Measurements from ENCODE around the gene ABCC6. TPM values are rescaled to one million over a fixed set of nuclear protein-coding genes. Genes with fewer than 3 reads are reported as not detected.

ABCC6 gene
- total and polyA plus RNA-seq, 2 donors (not counting 1 experiment from before 2014, with no cell fraction given) = 0.27 TPM; not detected in 1

- DNase-seq = no peak
- H3K4me2 ChIP-seq (replicated peaks; ENCODE audit: low read depth, low read length, poor library complexity, severe bottlenecking) = no peak overlapping the region
- intact Hi-C loops (cut with micrococcal nuclease) = no loop called here
- Mint-ChIP-seq H3K27me3 (no peaks in the 10 kb centered on the region), H3K27ac (no peak overlapping the region), H3K4me1 (peaks cover 3% of the 10 kb centered on the region), H3K4me3 (no peak overlapping the region), H3K9me3 (ENCODE audit: insufficient read depth) (no peaks in the 10 kb centered on the region)
- H3K4me3 ChIP-seq (ENCODE audit: control extremely low read depth in 1 of 5, extremely low read depth in 1 of 5, insufficient read depth in 1 of 5, low read depth in 2 of 5, low read length in 4 of 5) = no peak overlapping the region
- H3K9ac ChIP-seq (ENCODE audit: low read length) = no peak overlapping the region
- peaks cover 0 to 3% of the 10 kb centered on the region in 2 donors for H3K4me1 ChIP-seq (ENCODE audit: control insufficient read depth in 2 of 2, insufficient read depth in 2 of 2, low read length in 2 of 2)
- no peaks in the 10 kb centered on the region for H3K79me2 ChIP-seq (ENCODE audit: control insufficient read depth, insufficient read depth, low read length)
- H3K36me3 ChIP-seq (replicated peaks in 1 of 2; ENCODE audit: control extremely low read depth in 1 of 2, control insufficient read depth in 1 of 2, extremely low read depth in 1 of 2, insufficient read depth in 2 of 2, low read length in 1 of 2) = peaks cover 0 to 56% of the 10 kb centered on the region in 2 experiments
- H2AFZ ChIP-seq (ENCODE audit: insufficient read depth, low read depth, low read length, poor library complexity, severe bottlenecking) = no peak overlapping the region
- H3K27me3 ChIP-seq (replicated peaks in 1 of 4; ENCODE audit: control extremely low read depth in 1 of 4, control insufficient read depth in 3 of 4, insufficient read depth in 4 of 4, low read length in 3 of 4) = no peaks in the 10 kb centered on the region
- H3K9me3 ChIP-seq (ENCODE audit: control extremely low read depth in 1 of 3, control insufficient read depth in 2 of 3, insufficient read depth in 1 of 3, low read length in 2 of 3) = no peaks in the 10 kb centered on the region
- no peak for ATAC-seq (ENCODE audit: low read depth)
- no peak overlapping the region for H3K27ac ChIP-seq (ENCODE audit: low read length in 2 of 2)
- no peaks in the 10 kb centered on the region for H4K20me1 ChIP-seq (ENCODE audit: control insufficient read depth, insufficient read depth, low read length, poor library complexity, severe bottlenecking)
- ChIA-PET POLR2A (no interaction called here), CTCF (no interaction called here)
- 100% methylated on average over 2 of the region's 3 CpGs for WGBS (ENCODE audit: insufficient coverage)
- TF ChIP-seq, protein P1, sequence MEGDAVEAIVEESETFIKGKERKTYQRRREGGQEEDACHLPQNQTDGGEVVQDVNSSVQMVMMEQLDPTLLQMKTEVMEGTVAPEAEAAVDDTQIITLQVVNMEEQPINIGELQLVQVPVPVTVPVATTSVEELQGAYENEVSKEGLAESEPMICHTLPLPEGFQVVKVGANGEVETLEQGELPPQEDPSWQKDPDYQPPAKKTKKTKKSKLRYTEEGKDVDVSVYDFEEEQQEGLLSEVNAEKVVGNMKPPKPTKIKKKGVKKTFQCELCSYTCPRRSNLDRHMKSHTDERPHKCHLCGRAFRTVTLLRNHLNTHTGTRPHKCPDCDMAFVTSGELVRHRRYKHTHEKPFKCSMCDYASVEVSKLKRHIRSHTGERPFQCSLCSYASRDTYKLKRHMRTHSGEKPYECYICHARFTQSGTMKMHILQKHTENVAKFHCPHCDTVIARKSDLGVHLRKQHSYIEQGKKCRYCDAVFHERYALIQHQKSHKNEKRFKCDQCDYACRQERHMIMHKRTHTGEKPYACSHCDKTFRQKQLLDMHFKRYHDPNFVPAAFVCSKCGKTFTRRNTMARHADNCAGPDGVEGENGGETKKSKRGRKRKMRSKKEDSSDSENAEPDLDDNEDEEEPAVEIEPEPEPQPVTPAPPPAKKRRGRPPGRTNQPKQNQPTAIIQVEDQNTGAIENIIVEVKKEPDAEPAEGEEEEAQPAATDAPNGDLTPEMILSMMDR (IDR thresholded peaks at IDR 0.05) = no peak
- no peak for TF ChIP-seq EZH2 (IDR thresholded peaks at IDR 0.05; ENCODE audit: borderline replicate concordance, insufficient read depth, low read depth, low read length, poor library complexity, severe bottlenecking)
Measured at GRCh38 chr16:16131204-16131603, 92.1 kb downstream of the ABCC6 start.

GRCh38 chr16:16127469-16128116, 95.7 kb downstream of the ABCC6 start:
- no peaks in the 10 kb centered on the region for H3K27me3 Mint-ChIP-seq
- ChIA-PET CTCF (interaction anchor here (0.6 to 3.9 kb wide), 18 partner anchors 10 to 1555 kb away, joined by 3 to 30 read pairs (median 4); no protein-coding TSS in a partner anchor), POLR2A (interaction anchor here (0.7 kb wide), 1 partner anchor 367 kb away, joined by 8 read pairs; no protein-coding TSS in a partner anchor)
- peak overlapping the region; percentile 46 for H3K27ac Mint-ChIP-seq
- H3K27ac ChIP-seq (ENCODE audit: low read length in 2 of 2) = no peak overlapping the region
- peaks cover 16 to 56% of the 10 kb centered on the region in 2 experiments for H3K36me3 ChIP-seq (replicated peaks in 1 of 2; ENCODE audit: control extremely low read depth in 1 of 2, control insufficient read depth in 1 of 2, extremely low read depth in 1 of 2, insufficient read depth in 2 of 2, low read length in 1 of 2)
- no peaks in the 10 kb centered on the region for H3K27me3 ChIP-seq (replicated peaks in 1 of 4; ENCODE audit: control extremely low read depth in 1 of 4, control insufficient read depth in 3 of 4, insufficient read depth in 4 of 4, low read length in 3 of 4)
- H3K4me1 ChIP-seq (ENCODE audit: control insufficient read depth in 2 of 2, insufficient read depth in 2 of 2, low read length in 2 of 2) = peaks cover 0 to 3% of the 10 kb centered on the region in 2 donors
- no peak for TF ChIP-seq EZH2 (IDR thresholded peaks at IDR 0.05; ENCODE audit: borderline replicate concordance, insufficient read depth, low read depth, low read length, poor library complexity, severe bottlenecking)
- TF ChIP-seq, protein P1 (IDR thresholded peaks at IDR 0.05) = peak; percentile 95
- H3K9ac ChIP-seq (ENCODE audit: low read length) = no peak overlapping the region
- no peak overlapping the region for H3K4me3 ChIP-seq (ENCODE audit: control extremely low read depth in 1 of 5, extremely low read depth in 1 of 5, insufficient read depth in 1 of 5, low read depth in 2 of 5, low read length in 4 of 5)
- peaks cover 0 to 16% (median 5%) of the 10 kb centered on the region in 3 donors for H3K9me3 ChIP-seq (ENCODE audit: control extremely low read depth in 1 of 3, control insufficient read depth in 2 of 3, insufficient read depth in 1 of 3, low read length in 2 of 3)
- H3K79me2 ChIP-seq (ENCODE audit: control insufficient read depth, insufficient read depth, low read length) = no peaks in the 10 kb centered on the region
- ATAC-seq (ENCODE audit: low read depth) (peak; percentile 92), DNase-seq (peak; percentile 75)
- peaks cover 3% of the 10 kb centered on the region for H3K4me1 Mint-ChIP-seq
- peaks cover 3% of the 10 kb centered on the region for H3K9me3 Mint-ChIP-seq (ENCODE audit: insufficient read depth)
- no peak overlapping the region for H3K4me2 ChIP-seq (replicated peaks; ENCODE audit: low read depth, low read length, poor library complexity, severe bottlenecking)
- intact Hi-C loops (cut with micrococcal nuclease) = loop anchor here (1.0 to 2.0 kb wide), 4 partner anchors 179 to 423 kb away; partner anchors contain the start of gene ABCC1
- H3K4me3 Mint-ChIP-seq = no peak overlapping the region
- no peak overlapping the region for H2AFZ ChIP-seq (ENCODE audit: insufficient read depth, low read depth, low read length, poor library complexity, severe bottlenecking)
- WGBS (ENCODE audit: insufficient coverage) = 28% methylated on average over 6 of the region's 11 CpGs
- no peaks in the 10 kb centered on the region for H4K20me1 ChIP-seq (ENCODE audit: control insufficient read depth, insufficient read depth, low read length, poor library complexity, severe bottlenecking)
